IMR-90 (cell line): Measurements from ENCODE around the gene LOXL3. TPM values are rescaled to one million over a fixed set of nuclear protein-coding genes. Genes with fewer than 3 reads are reported as not detected.

Source experiments
- ATAC-seq: fragments of 200-7000 bp; cut with Tn5 transposase; 2 replicates; pipeline ENCODE4 v1.9.1; 2020; ENCODE audit warnings: low read depth, mild to moderate bottlenecking, moderate library complexity
- BruUV-seq: library from RNA; stranded (reverse); fragments of 400-500 nt; replicated peaks from 2 replicates; lab custom pipeline; 2021; lab: Mats Ljungman, UMichigan
- CTCF ChIA-PET: fragments of 300-600 bp; formaldehyde crosslinking; extraction: SDS; loops from one replicate; lab custom pipeline; 2021; ENCODE audit warnings: antibody characterized with exemption; lab: Yijun Ruan, JAX
- POLR2A ChIA-PET: fragments of 300-600 bp; sonication (Branson Sonifier 250); formaldehyde crosslinking; loops from one replicate; lab custom pipeline; 2022; ENCODE audit warnings: antibody characterized with exemption; ENCODE audit not compliant: unreplicated experiment; lab: Charles Lee
- DNase-seq: peaks from one replicate; pipeline ENCODE4 v3.0.0; 2013
- H2AFZ ChIP-seq: replicated peaks from 2 replicates; pipeline ENCODE3; 2013; ENCODE audit warnings: low read length, mild to moderate bottlenecking; ENCODE audit not compliant: poor library complexity
- H2AK5ac ChIP-seq: 2 replicates; pipeline ENCODE4 v1.6.1; 2013; ENCODE audit warnings: low read depth, low read length, inconsistent platforms
- H2AK9ac ChIP-seq: replicated peaks from 2 replicates; pipeline ENCODE3; 2013; ENCODE audit warnings: mild to moderate bottlenecking, low read depth, low read length, moderate library complexity; ENCODE audit not compliant: poor library complexity
- H2BK120ac ChIP-seq: 2 replicates; pipeline ENCODE4 v1.6.1; 2013; ENCODE audit warnings: low read depth, low read length, inconsistent platforms
- H2BK15ac ChIP-seq: 3 replicates; pipeline ENCODE4 v1.6.1; 2013; ENCODE audit warnings: low read depth, low read length, inconsistent platforms
- H2BK20ac ChIP-seq: 2 replicates; pipeline ENCODE4 v1.6.1; 2013; ENCODE audit warnings: low read depth, mild to moderate bottlenecking, inconsistent platforms, low read length, moderate library complexity
- H2BK5ac ChIP-seq: 2 replicates; pipeline ENCODE4 v1.6.1; 2013; ENCODE audit warnings: mild to moderate bottlenecking, low read depth, low read length, inconsistent platforms; ENCODE audit not compliant: poor library complexity, severe bottlenecking
- H3K14ac ChIP-seq: replicated peaks from 2 replicates; pipeline ENCODE4 v1.6.1; 2013; ENCODE audit warnings: low read depth, low read length, inconsistent platforms
- H3K18ac ChIP-seq: 2 replicates; pipeline ENCODE4 v1.6.1; 2013; ENCODE audit warnings: low read depth, low read length, control low read depth
- H3K23ac ChIP-seq: 2 replicates; pipeline ENCODE4 v1.6.1; 2013; ENCODE audit warnings: low read depth, low read length, inconsistent platforms
- H3K27ac ChIP-seq: 2 replicates; pipeline ENCODE4 v1.5.1; 2013; ENCODE audit warnings: mild to moderate bottlenecking, control low read depth, low read length; ENCODE audit not compliant: insufficient read depth
- H3K27me3 ChIP-seq: 2 replicates; pipeline ENCODE4 v1.6.1; 2013; ENCODE audit warnings: low read length; ENCODE audit not compliant: control insufficient read depth, insufficient read depth
- H3K36me3 ChIP-seq: 2 replicates; pipeline ENCODE4 v1.6.1; 2013; ENCODE audit warnings: low read length, mixed read lengths; ENCODE audit not compliant: control insufficient read depth, insufficient read depth
- H3K4ac ChIP-seq: 2 replicates; pipeline ENCODE4 v1.6.1; 2013; ENCODE audit warnings: low read depth, low read length, inconsistent platforms
- H3K4me1 ChIP-seq: 2 replicates; pipeline ENCODE4 v1.6.1; 2013; ENCODE audit warnings: low read length, mixed read lengths; ENCODE audit not compliant: control insufficient read depth, insufficient read depth
- H3K4me2 ChIP-seq: 2 replicates; pipeline ENCODE4 v1.6.1; 2013; ENCODE audit warnings: low read depth, mild to moderate bottlenecking, control low read depth, low read length, moderate library complexity
- H3K4me3 ChIP-seq: 2 replicates; pipeline ENCODE4 v1.5.1; 2013; ENCODE audit warnings: low read depth, mild to moderate bottlenecking, control low read depth, low read length, moderate library complexity; ENCODE audit not compliant: insufficient read depth
- H3K56ac ChIP-seq: 2 replicates; pipeline ENCODE4 v1.6.1; 2013; ENCODE audit warnings: low read length, inconsistent platforms; ENCODE audit not compliant: insufficient read depth; ENCODE audit errors: extremely low read depth
- H3K79me1 ChIP-seq, 2 experiments: 2 replicates each; pipeline ENCODE4 v1.6.1; 2013; ENCODE audit warnings: low read length in 2 of 2, inconsistent platforms in 1 of 2, low read depth in 1 of 2
- H3K9ac ChIP-seq: 2 replicates; pipeline ENCODE4 v1.6.1; 2013; ENCODE audit warnings: low read depth, low read length, control low read depth
- H3K9me1 ChIP-seq: 2 replicates; pipeline ENCODE4 v1.6.1; 2013; ENCODE audit warnings: low read length, inconsistent platforms; ENCODE audit not compliant: insufficient read depth
- H3K9me3 ChIP-seq: 2 replicates; pipeline ENCODE4 v1.6.1; 2013; ENCODE audit warnings: low read length; ENCODE audit not compliant: control insufficient read depth, insufficient read depth
- H4K20me1 ChIP-seq: 2 replicates; pipeline ENCODE4 v1.6.1; 2013; ENCODE audit warnings: low read length, inconsistent platforms; ENCODE audit not compliant: insufficient read depth
- H4K5ac ChIP-seq: 2 replicates; pipeline ENCODE4 v1.6.1; 2013; ENCODE audit warnings: mild to moderate bottlenecking, low read depth, low read length, control low read depth
- H4K8ac ChIP-seq, 2 experiments: 2 replicates each; pipeline ENCODE4 v1.6.1; 2013; ENCODE audit warnings: low read depth in 2 of 2, low read length in 2 of 2, control low read depth in 1 of 2, inconsistent platforms in 1 of 2
- H4K91ac ChIP-seq: 2 replicates; pipeline ENCODE4 v1.6.1; 2013; ENCODE audit warnings: low read depth, low read length, inconsistent platforms; ENCODE audit not compliant: insufficient read depth
- CEBPB ChIP-seq: IDR thresholded peaks from 2 replicates; pipeline ENCODE4 v1.6.1; 2012; ENCODE audit warnings: low read depth, low read length, improper control_type of control experiment
- CTCF ChIP-seq: conservative IDR thresholded peaks from 2 replicates; pipeline ENCODE4 v1.5.1; 2012; ENCODE audit warnings: mild to moderate bottlenecking, low read depth, low read length, improper control_type of control experiment
- ELK1 ChIP-seq: fragments of 150-350 bp; IDR thresholded peaks from 2 replicates; pipeline ENCODE4 v1.6.1; 2016; ENCODE audit warnings: low read depth, mild to moderate bottlenecking, low read length, moderate library complexity, borderline replicate concordance
- FOS ChIP-seq: fragments of 150-350 bp; IDR thresholded peaks from 2 replicates; pipeline ENCODE4 v1.6.1; 2016; ENCODE audit warnings: low read depth, low read length
- MAFK ChIP-seq: IDR thresholded peaks from 2 replicates; pipeline ENCODE4 v1.6.1; 2012; ENCODE audit warnings: low read depth, low read length, improper control_type of control experiment
- MAZ ChIP-seq: IDR thresholded peaks from 2 replicates; pipeline ENCODE4 v1.6.1; 2012; ENCODE audit warnings: low read depth, mild to moderate bottlenecking, low read length, improper control_type of control experiment, moderate library complexity, borderline replicate concordance
- MXI1 ChIP-seq: IDR thresholded peaks from 2 replicates; pipeline ENCODE4 v1.6.1; 2012; ENCODE audit warnings: low read depth, mild to moderate bottlenecking, low read length, moderate library complexity, borderline replicate concordance
- NFE2L2 ChIP-seq: fragments of 150-350 bp; IDR thresholded peaks from 2 replicates; pipeline ENCODE4 v1.6.1; 2016; ENCODE audit warnings: low read depth, mild to moderate bottlenecking, low read length
- POLR2A ChIP-seq: IDR thresholded peaks from 2 replicates; pipeline ENCODE4 v1.6.1; 2012; ENCODE audit warnings: mild to moderate bottlenecking, low read depth, low read length
- RCOR1 ChIP-seq: IDR thresholded peaks from 2 replicates; pipeline ENCODE4 v1.6.1; 2012; ENCODE audit warnings: mild to moderate bottlenecking, low read length, improper control_type of control experiment; ENCODE audit not compliant: insufficient replicate concordance
- RFX5 ChIP-seq: IDR thresholded peaks from 2 replicates; pipeline ENCODE4 v1.8.0; 2012; ENCODE audit warnings: low read depth, mild to moderate bottlenecking, low read length, moderate library complexity
- SMC3 ChIP-seq: fragments of 150-350 bp; IDR thresholded peaks from 2 replicates; pipeline ENCODE4 v1.6.1; 2016; ENCODE audit warnings: low read depth, mild to moderate bottlenecking, antibody characterized with exemption, low read length, moderate library complexity
- USF2 ChIP-seq: fragments of 150-350 bp; IDR thresholded peaks from 2 replicates; pipeline ENCODE4 v1.6.1; 2017; ENCODE audit warnings: mild to moderate bottlenecking, antibody characterized with exemption, low read length, low read depth
- WGBS, 2 experiments: methylation state at CpG; one replicate each; pipeline versions ENCODE4 v1.1.5 to v1.1.7; 2013; ENCODE audit warnings: missing lambda C conversion rate in 2 of 2; ENCODE audit not compliant: insufficient read length in 1 of 2; ENCODE audit errors: extremely low coverage in 2 of 2; 5-methylcytosine and 5-hydroxymethylcytosine counted together
- dilution Hi-C: fragments of 300-500 bp; cut with HindIII; formaldehyde crosslinking; loops from one replicate; pipeline ENCODE4 v1.14.3; 2018; ENCODE audit warnings: low sequenced_read_pairs; ENCODE audit not compliant: unreplicated experiment
- in situ Hi-C: fragments of 300-500 bp; cut with MboI; formaldehyde crosslinking; loops from 3 replicates; pipeline ENCODE4 v1.14.3; 2019; ENCODE audit warnings: low sequenced_read_pairs, inconsistent platforms, mixed read lengths
- intact Hi-C: fragments of 100-400 bp; cut with micrococcal nuclease; formaldehyde crosslinking; loops from 2 replicates; pipeline ENCODE4 v1.10.0; 2022
- polyA plus RNA-seq, 3 experiments: library from polyadenylated mRNA; depleted of rRNA; stranded (reverse); fragments of >200 nt; gene quantifications; 2 replicates each; pipeline ENCODE4 v1.2.3, GENCODE V29; 2012; ENCODE audit warnings: low replicate concordance in 1 of 3
- total RNA-seq: library from RNA; depleted of rRNA; stranded (reverse); fragments of >200 nt; gene quantifications from 2 replicates; pipeline ENCODE4 v1.2.3, GENCODE V29; 2012

Gene LOXL3
- total and polyA plus RNA-seq, 2 of the 4 experiments (the other 2 are of a cell fraction), result 17.9 to 23.4 TPM

GRCh38 chr2:74486141-74486540 is 67.6 kb downstream of the LOXL3 start:
- in situ Hi-C loops (loop anchor here (25.0 kb wide), 1 partner anchor 376 kb away; no protein-coding TSS in a partner anchor), intact Hi-C loops (no loop called here), dilution Hi-C loops (no loop called here)
- no TSS peak for BruUV-seq
- CTCF ChIA-PET, result no interaction called here
- Histone ChIP-seq H3K23ac (no peak overlapping the region), H2AK5ac (no peak overlapping the region), H3K18ac (no peak overlapping the region), H2BK15ac (no peak overlapping the region), H2AFZ (no peak overlapping the region), H4K91ac (no peak overlapping the region), H3K4ac (no peak overlapping the region), H3K9me3 (no peaks in the 10 kb centered on the region), H3K4me3 (no peak overlapping the region), H3K4me2 (no peak overlapping the region), H2AK9ac (no peak overlapping the region), H3K36me3 (peaks cover 16% of the 10 kb centered on the region), H2BK120ac (no peak overlapping the region), H2BK5ac (no peak overlapping the region), H3K9ac (no peak overlapping the region), H4K8ac (no peak overlapping the region), H4K5ac (no peak overlapping the region), H3K14ac (no peak overlapping the region), H3K9me1 (peaks cover 9% of the 10 kb centered on the region; the same call in 1 of the 2 replicates), H3K4me1 (peaks cover 11% of the 10 kb centered on the region), H3K27ac (no peak overlapping the region), H3K56ac (no peak overlapping the region), H3K79me1 (peaks cover 22 to 57% of the 10 kb centered on the region in 2 experiments), H3K27me3 (no peaks in the 10 kb centered on the region), H4K20me1 (peaks cover 3% of the 10 kb centered on the region; the same call in 1 of the 2 replicates), H2BK20ac (no peak overlapping the region)
- TF ChIP-seq POLR2A (no peak), MXI1 (no peak), USF2 (no peak), SMC3 (no peak), FOS (no peak), RCOR1 (no peak), MAZ (no peak), CTCF (no peak), RFX5 (no peak), CEBPB (no peak), MAFK (no peak), NFE2L2 (no peak), ELK1 (no peak)
- ATAC-seq, result no peak
- POLR2A ChIA-PET, result no interaction called here
- 100% methylated on average over 1 of the region's 2 CpGs; no CpG with 5 or more reads in 1 of the 2 experiments for WGBS, 2 experiments
- no peak for DNase-seq
